MV-4-11 (cell line): Measurements from ENCODE around the gene SLC12A3.

Source experiments
- DNase-seq: peaks from one replicate; lab custom pipeline; 2025; lab: John Stamatoyannopoulos, UW

Gene SLC12A3

DNA sequence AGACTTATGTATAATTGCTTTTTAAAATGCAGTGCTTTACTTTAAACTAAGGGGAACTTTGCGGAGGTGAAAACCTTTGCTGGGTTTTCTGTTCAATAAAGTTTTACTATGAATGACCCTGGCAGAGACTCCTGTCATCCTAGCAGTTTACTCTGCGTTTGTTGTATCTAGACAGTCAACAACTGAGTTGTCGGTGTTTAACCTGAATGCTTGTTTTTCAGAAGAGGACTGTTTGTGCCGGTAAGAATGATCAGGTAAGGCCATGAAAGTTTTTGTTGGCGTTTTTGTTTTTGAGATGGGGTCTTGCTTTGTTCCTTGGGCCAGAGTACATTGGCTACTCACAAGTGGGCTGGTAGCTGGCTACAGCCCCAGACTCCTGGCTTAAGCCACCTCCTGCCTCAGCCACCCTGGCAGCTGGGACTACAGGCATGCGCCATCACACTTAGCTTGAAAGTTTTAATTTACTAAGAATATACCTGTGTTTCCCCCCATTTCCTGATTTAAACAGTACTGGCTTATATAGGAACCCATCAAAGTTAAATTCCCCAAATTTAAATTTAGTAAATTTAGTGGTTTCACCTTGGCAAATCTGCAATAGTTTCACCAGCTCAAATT, 78.9 kb downstream of the SLC12A3 start:
- DNase-seq = no peak

GRCh38 chr16:56944954-56945839, 80.2 kb downstream of the SLC12A3 start:
- no peak for DNase-seq

DNA sequence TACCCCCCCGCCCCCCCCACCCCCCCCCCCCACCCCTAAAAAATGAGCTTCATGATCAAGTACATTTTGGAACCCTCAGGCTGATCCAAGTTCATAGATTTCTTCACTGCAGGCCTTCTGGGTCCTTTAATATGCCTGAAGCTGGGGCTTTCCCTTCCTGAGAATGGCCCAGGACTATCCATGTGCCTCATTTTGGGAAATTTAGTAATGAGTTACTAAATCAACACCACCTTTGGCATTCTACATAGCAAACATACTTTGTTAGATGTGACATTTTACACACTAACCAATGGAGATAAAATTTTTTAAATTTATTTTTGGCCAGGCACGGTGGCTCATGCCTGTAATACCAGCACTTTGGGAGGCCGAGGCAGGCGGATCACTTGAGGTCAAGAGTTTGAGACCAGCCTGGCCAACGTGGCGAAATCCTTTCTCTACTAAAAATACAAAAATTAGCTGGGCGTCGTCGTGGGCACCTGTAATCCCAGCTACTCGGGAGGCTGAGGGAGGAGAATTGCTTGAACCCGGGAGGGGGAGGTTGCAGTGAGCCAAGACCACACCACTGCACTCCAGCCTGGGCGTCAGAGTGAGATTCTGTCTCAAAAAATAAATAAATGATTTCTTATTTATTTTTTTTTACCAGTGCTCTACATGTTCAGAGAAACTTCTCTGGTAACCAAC, 81.0 kb downstream of the SLC12A3 start:
- no peak for DNase-seq

DNA sequence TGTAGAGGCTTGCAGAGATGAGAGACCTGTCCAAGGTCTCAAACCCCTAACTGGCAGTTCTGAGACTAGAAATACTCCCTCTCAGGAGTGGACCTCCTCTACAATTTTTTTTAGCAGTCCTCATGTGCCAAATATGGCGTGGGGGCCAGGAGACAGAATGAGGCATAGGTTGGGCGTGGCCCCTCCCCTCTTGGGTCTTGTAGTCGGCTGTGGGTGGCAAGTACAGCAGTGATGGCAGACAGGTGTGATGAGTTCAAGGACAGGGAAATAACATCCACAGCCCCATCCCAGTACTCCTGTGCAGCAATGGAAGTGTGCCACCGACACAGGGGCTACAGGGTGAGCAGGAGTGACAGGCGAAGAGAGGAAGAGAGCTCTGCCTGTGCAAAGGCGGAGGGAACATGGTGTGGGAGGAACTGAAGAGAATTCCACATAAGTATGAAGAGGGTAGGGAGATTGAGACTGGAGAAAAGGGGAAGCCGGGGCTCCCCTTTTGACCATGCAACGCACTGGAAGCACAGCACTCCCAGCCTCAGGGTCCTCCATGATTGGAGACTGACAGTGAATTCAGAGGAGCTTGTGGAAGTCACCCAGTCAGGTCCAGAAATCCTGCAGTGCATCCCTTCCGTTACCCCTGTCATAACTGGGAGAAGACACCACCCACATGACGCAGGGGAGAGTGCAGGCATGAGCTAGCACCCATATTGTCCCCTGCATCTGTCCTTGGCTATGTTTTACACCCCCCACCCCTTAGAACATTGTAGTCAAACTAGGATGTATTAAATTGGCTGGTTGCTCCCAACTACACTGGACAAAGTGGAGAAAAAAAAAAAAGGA, 82.0 kb downstream of the SLC12A3 start:
- no peak for DNase-seq

DNA sequence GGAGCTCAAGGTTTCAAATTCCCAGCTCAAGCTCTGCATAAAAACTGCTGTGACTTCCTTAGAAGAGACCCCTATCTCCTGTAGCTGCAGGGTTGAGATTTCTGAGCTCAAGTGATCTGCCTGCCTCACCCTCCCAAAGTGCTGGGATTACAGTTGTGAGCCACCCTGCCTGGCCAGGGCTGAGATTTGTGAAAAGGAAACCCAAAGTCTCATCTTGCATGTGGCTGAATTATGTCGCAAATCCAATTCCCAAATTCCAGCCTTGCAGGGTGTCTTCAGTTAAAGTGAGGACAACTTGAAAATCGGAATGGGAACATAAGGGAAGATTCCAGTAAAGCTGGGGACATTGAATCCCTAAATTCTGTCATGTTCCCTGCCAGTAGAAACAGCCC, 82.6 kb downstream of the SLC12A3 start:
- DNase-seq = no peak

DNA sequence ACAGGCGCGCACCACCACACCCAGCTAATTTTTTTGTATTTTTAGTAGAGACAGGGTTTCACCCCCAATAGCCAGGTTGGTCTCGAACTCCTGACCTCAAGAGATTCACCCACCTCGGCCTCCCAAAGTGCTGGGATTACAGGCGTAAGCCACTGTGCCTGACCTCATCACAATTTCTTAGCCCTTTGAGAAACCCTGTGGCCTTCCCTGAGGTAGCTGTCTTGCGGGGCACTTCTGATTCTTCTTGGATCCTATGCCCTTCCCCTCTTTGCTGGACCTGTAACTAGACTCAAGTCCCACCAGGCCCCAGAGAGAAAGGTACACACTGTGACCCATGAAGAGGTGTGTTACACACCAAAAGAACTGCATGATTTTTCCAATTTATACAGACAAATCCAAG, 83.2 kb downstream of the SLC12A3 start:
- DNase-seq = no peak

DNA sequence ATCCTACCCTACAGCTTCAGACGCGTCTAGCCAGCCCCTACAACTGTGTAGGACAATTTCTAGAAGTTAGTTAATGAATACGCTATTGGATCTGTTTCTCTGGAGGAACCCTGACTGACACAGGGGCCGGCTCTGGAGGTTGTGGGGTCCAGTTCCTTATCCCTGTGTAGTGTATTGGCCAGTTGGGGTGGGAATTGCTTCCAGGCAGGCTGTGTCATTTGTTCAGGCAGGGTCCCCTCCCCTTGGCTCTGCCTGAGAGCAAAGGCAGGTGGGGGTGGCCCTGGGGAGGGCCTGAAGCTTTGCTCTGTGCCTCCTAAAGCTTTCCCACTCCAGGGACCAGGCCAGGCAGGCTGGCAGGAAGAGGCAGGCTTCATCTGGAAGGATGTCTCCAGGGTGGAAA, 85.0 kb downstream of the SLC12A3 start:
- no peak for DNase-seq

DNA sequence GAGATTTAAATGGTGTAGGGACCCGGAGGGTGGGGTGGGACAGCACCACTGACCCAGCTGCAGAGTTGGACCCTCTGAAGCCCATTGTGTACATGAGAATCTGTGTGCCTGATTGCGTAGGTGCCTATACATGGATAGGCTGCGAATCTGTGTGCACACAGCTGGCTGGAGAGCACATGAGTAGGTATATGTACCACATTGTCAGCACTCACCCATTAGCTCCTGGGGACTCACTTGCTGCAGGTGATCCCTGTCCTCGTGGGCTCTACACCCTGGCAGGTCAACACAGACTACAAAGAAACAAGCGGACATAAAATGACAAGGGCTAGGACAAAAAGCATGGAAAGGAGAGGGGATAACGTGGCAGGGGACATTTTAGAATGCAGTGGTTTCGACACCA, 85.4 kb downstream of the SLC12A3 start:
- no peak for DNase-seq

DNA sequence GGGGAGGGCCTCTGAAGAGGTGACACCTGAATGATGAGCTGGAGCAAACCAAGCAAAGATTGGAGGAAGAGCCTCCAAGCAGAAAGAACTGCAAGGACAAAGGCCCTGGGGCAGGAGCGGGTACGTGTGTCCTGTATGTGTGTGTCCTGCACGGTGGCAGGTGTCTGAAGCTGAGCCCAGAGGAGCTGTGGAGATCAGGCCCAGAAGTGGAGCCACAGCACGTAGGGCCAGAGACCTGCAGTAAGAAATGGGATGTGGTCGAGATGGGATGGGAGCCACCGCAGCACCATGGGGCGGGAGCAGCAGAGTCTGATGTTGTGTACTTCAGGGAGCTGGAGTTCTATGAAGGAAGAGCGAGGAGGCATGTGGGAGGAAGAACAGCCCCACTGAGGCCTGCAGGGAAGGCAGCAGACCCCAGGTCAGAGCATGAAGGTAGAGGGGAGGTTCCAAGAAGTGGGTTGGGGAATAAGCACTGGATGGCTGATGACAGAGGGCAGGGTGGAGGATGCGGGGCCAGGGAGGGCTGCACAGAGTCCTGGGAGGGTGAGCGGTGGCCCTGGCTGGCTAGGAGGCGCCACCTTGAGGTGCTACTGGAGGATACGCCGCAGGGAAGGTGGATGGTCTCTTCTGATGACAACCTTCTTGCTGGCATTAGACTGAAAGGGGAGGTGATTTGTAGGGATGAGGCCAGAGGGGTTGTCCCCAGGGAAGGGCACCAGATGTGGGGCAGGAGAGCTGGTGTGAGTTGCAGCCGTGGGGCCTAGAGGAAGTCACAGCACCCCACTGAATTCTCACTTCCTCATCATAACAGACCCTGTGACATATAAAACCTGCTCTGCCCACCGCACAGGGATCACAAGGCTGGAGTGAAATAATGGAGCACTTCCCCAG, 86.1 kb downstream of the SLC12A3 start:
- peak; percentile 99 for DNase-seq

- no peak for DNase-seq
Observed at GRCh38 chr16:56953006-56953405, 88.0 kb downstream of the SLC12A3 start.

DNA sequence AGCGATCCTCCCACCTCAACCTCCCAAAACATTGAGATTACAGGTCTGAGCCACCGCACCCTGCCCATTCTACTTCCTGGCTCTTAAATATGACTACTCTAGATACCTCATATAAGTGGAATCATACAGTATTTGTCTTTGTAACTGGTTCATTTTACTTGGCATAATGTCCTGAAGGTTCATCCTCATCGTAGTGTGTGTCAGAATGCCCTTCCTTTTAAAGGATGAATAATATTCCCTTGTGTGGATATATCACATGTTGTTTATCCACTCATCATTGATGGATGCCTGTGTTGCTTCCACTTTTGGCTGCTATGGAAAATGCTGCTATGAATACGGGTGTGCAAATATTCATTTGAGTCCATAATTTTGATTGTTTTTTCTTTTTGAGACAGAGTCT, 91.1 kb downstream of the SLC12A3 start:
- DNase-seq = no peak

- no peak for DNase-seq
Observed at GRCh38 chr16:56956756-56957155, 91.7 kb downstream of the SLC12A3 start.

DNA sequence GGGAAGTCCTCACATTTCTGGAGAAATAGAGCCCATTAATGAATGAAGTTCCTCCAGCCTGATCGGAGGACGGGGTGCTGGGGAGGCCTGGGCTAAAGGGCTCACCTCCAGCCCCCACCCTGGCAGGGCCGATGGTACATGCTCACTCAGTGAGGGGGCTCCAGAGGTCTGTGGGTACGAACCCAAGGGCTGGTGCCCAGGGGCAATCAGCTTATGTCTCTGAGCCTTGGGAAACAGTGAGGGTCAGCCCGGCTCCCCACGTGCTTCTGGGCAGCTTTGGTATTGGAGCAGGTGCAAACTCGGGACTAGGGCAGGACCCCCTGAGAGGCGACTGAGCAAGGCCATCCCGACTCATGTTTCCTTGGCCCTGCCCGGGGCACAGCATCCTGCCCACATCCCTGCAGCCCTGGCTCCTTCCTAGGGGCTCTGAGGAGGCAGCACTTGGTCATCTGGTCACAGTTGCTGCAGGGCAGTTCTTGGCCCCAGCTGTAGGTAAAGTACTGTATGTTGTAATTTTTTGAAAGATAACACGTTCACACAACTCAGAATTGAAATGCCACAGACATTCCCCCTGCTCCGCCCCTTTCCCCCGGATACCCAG, 95.8 kb downstream of the SLC12A3 start:
- no peak for DNase-seq

- no peak for DNase-seq
Observed at GRCh38 chr16:56961386-56961785, 96.4 kb downstream of the SLC12A3 start.

DNA sequence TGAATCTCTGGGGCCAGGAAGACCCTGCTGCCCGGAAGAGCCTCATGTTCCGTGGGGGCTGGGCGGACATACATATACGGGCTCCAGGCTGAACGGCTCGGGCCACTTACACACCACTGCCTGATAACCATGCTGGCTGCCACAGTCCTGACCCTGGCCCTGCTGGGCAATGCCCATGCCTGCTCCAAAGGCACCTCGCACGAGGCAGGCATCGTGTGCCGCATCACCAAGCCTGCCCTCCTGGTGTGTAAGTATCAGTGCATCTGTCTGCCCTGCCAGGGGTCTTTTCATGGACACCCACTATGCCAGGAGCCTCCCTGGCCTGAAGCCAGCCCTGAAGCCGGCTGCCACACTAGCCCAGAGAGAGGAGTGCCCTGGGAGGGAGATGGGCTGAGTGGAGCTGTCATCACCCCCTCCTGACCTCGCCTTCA, 96.9 kb downstream of the SLC12A3 start, which contains the start of gene CETP:
Gene CETP (plus strand): TSS at position 100 of the 431 bp plus-strand sequence. CDS start 30 bp downstream, at position 130.
- DNase-seq = no peak

DNA sequence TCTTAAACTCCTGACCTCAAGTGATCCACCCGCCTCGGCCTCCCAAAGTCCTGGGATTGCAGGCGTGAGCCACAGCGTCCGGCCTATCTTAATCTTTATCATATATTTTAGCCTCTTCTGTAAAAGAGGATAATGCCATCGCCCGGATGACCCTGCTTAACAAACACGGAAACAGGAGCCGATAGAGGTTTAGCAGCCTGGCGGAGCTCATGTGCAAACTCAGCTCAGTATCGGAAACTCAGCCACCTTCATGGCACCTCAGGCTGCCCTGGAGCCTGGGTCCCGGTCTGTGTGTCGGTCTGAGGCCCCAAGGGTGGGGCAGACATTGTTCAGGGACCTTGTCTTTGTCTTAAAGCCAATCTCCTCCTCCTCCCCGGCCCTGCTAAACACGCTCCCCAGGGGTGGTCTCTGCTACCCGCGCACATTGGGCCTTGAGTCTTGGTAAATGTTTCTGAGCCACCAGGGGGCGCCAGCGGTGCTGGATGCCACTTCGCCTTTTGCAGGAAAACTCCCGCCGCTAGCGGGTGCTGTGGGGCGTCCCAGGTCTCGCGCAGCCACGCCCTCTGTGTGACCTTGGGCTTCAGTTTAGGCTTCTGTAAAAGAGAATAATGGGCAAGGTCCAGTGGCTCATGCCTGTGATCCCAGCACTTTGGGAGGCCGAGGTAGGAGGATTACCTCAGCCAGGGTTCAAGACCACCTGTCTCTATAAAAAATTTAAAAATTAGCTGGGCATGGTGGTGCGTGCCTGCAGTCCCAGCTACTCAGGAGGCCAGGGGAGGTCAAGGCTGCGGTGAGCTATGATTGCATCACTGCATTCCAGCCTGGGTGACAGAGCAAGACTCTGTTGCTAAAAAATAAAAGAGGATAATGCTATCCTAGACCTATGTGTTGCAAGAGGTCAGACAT, 99.5 kb downstream of the SLC12A3 start:
- peak; percentile 91 for DNase-seq
